ENCODE results near the gene GLP1R. TPM values are rescaled to one million over a fixed set of nuclear protein-coding genes. Genes with fewer than 3 reads are reported as not detected.

Gene GLP1R
- total and polyA plus RNA-seq, 2 of the 4 experiments (the other 2 are of a cell fraction), result not detected

DNA sequence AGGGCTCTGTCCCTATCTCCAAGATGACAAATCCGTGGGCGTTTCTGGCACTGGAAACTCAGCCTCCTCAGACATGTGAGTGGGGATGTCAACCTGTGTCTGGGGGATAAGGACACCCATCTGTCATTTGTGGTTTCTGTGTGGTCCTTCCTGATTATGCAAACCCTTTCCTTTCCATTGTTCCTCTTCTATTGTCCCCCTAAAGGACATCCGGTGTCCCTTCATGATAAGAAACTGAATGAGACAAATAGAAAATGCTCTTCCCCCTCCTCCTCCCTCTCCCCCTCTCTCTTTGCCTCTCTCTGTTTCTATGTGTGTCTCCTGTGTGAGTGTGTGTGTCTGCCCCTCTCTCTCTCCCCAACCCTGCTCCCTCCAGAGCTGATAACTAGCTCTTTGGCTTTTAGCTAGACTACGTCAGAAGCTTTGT lies 11.5 kb upstream of the GLP1R start:
- Histone ChIP-seq H3K23ac (ENCODE audit: low read depth, low read length) (no peak overlapping the region), H3K36me3 (ENCODE audit: control insufficient read depth, insufficient read depth, low read length) (no peaks in the 10 kb centered on the region), H2BK20ac (ENCODE audit: low read depth, low read length) (no peak overlapping the region), H3K14ac (replicated peaks; ENCODE audit: low read depth, low read length) (no peak overlapping the region), H3K27ac (ENCODE audit: insufficient read depth, low read length) (no peak overlapping the region), H4K8ac (ENCODE audit: low read depth in 2 of 2, low read length in 2 of 2) (no peak overlapping the region), H3K4me1 (ENCODE audit: control insufficient read depth, insufficient read depth, low read length) (no peaks in the 10 kb centered on the region), H4K91ac (ENCODE audit: insufficient read depth, low read depth, low read length) (no peak overlapping the region), H4K20me1 (ENCODE audit: insufficient read depth, low read length) (no peaks in the 10 kb centered on the region), H4K5ac (ENCODE audit: low read depth, low read length) (no peak overlapping the region), H3K79me1 (ENCODE audit: low read depth in 1 of 2, low read length in 2 of 2) (no peaks in the 10 kb centered on the region), H3K4ac (ENCODE audit: low read depth, low read length) (no peak overlapping the region), H2BK15ac (ENCODE audit: low read depth, low read length) (no peak overlapping the region), H2AK9ac (replicated peaks; ENCODE audit: low read depth, low read length, poor library complexity) (no peak overlapping the region), H3K4me2 (ENCODE audit: low read depth, low read length) (no peak overlapping the region), H2AFZ (replicated peaks; ENCODE audit: low read length, poor library complexity) (no peak overlapping the region), H3K9me1 (ENCODE audit: insufficient read depth, low read length) (no peaks in the 10 kb centered on the region), H3K18ac (ENCODE audit: low read depth, low read length) (no peak overlapping the region), H2BK5ac (ENCODE audit: low read depth, low read length, poor library complexity, severe bottlenecking) (no peak overlapping the region), H2BK120ac (ENCODE audit: low read depth, low read length) (no peak overlapping the region), H3K27me3 (ENCODE audit: control insufficient read depth, insufficient read depth, low read length) (peaks cover 6% of the 10 kb centered on the region), H3K56ac (ENCODE audit: extremely low read depth, insufficient read depth, low read length) (no peak overlapping the region), H3K4me3 (ENCODE audit: insufficient read depth, low read depth, low read length) (no peak overlapping the region), H3K9ac (ENCODE audit: low read depth, low read length) (no peak overlapping the region), H2AK5ac (ENCODE audit: low read depth, low read length) (no peak overlapping the region), H3K9me3 (ENCODE audit: control insufficient read depth, insufficient read depth, low read length) (no peaks in the 10 kb centered on the region)
- DNase-seq (no peak), ATAC-seq (ENCODE audit: low read depth) (no peak)
- TF ChIP-seq POLR2A (IDR thresholded peaks at IDR 0.05; ENCODE audit: low read depth, low read length), result no peak
- CTCF ChIA-PET, result no interaction called here
- intact Hi-C loops (cut with micrococcal nuclease) (no loop called here), dilution Hi-C loops (cut with HindIII; ENCODE audit: low sequenced_read_pairs, unreplicated experiment) (no loop called here), in situ Hi-C loops (cut with MboI; ENCODE audit: low sequenced_read_pairs) (no loop called here)
- no CpG with 5 or more reads among the region's 4 CpGs for WGBS, 2 experiments (ENCODE audit: extremely low coverage in 2 of 2, insufficient read length in 1 of 2)
- BruUV-seq (replicated peaks), result no TSS peak
- POLR2A ChIA-PET (ENCODE audit: unreplicated experiment), result no interaction called here
